ENCODE measurements around the gene VAV2. TPM values are rescaled to one million over a fixed set of nuclear protein-coding genes. Genes with fewer than 3 reads are reported as not detected.

Gene VAV2
- total RNA-seq, 2 donors from 2014 or later: 3.5 to 5.5 TPM

DNA sequence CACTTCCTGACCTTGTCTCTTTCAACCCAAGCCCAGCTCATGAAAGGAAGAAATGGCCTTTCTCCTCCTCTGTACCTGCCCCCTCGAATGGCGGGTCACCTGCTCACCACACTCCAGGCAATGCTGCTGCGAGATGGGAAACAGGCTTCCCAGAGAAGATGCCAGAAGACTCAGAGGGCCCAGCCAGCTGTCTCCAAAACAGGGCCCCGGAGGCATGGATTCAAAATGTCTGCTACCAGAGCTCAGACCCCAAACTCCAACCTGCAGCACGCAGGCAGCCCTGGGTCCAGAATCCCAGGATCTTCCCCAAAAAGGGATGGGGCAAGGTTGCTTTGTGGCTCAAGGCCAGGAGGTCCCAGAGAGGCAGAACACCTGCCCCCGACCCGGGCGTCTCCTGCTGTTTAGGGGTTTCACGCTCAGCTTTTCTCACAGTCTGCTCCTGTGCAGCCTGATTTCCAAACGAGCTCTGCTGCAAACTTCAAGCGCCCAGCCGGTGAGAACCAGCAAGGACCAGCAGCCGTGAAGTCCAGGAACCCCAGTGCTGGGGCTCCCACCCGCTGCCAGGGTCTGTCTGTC is 42.5 kb downstream of the VAV2 start:
- DNase-seq: no peak
- ATAC-seq: no peak
- no peaks in the 10 kb centered on the region for H3K9me3 ChIP-seq (ENCODE audit: control insufficient read depth, low read length, poor library complexity, severe bottlenecking)
- peaks cover 8% of the 10 kb centered on the region for H3K4me1 Mint-ChIP-seq
- no peak overlapping the region for H3K27ac Mint-ChIP-seq
- H3K27me3 Mint-ChIP-seq: no peaks in the 10 kb centered on the region
- no peak overlapping the region for H3K4me3 Mint-ChIP-seq
- H3K36me3 Mint-ChIP-seq (ENCODE audit: low read depth): no peaks in the 10 kb centered on the region

GRCh38 chr9:133948561-133949485 is 43.3 kb downstream of the VAV2 start:
- Mint-ChIP-seq H3K4me3 (no peak overlapping the region), H3K27ac (no peak overlapping the region), H3K27me3 (no peaks in the 10 kb centered on the region), H3K36me3 (ENCODE audit: low read depth) (no peaks in the 10 kb centered on the region), H3K4me1 (peaks cover under 1% of the 10 kb centered on the region)
- ATAC-seq: no peak
- DNase-seq: no peak
- H3K9me3 ChIP-seq (ENCODE audit: control insufficient read depth, low read length, poor library complexity, severe bottlenecking): no peaks in the 10 kb centered on the region

DNA sequence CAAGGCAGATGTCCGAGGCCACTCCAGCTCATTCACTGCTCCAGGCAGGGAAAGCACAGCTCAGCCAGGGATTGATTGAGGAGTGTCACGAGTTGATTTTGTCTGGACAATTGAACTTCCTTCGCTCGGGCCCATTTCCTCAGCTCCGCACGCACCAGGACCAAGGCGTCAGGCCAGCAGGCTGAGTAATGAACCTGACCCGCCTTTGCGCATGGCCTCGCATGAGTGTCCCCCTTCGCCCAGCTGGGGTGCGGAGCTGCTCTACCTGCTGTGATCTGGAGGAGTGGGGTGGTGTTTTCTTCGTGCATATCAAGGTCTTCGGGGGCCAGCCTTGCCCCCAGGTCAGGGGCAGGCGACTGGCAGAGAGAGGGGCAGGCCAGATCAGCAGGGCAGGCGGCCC is 44.0 kb downstream of the VAV2 start:
- no peak overlapping the region for H3K27ac Mint-ChIP-seq
- H3K4me1 Mint-ChIP-seq: no peaks in the 10 kb centered on the region
- ATAC-seq (no peak), DNase-seq (no peak)
- H3K9me3 ChIP-seq (ENCODE audit: control insufficient read depth, low read length, poor library complexity, severe bottlenecking): no peaks in the 10 kb centered on the region
- H3K27me3 Mint-ChIP-seq: no peaks in the 10 kb centered on the region
- H3K4me3 Mint-ChIP-seq: no peak overlapping the region
- no peaks in the 10 kb centered on the region for H3K36me3 Mint-ChIP-seq (ENCODE audit: low read depth)

- Mint-ChIP-seq H3K4me1 (no peaks in the 10 kb centered on the region), H3K4me3 (no peak overlapping the region), H3K27me3 (no peaks in the 10 kb centered on the region), H3K36me3 (ENCODE audit: low read depth) (no peaks in the 10 kb centered on the region), H3K27ac (no peak overlapping the region)
- DNase-seq (no peak), ATAC-seq (no peak)
- no peaks in the 10 kb centered on the region for H3K9me3 ChIP-seq (ENCODE audit: control insufficient read depth, low read length, poor library complexity, severe bottlenecking)
Observed at GRCh38 chr9:133946840-133947486, 45.2 kb downstream of the VAV2 start.

DNA sequence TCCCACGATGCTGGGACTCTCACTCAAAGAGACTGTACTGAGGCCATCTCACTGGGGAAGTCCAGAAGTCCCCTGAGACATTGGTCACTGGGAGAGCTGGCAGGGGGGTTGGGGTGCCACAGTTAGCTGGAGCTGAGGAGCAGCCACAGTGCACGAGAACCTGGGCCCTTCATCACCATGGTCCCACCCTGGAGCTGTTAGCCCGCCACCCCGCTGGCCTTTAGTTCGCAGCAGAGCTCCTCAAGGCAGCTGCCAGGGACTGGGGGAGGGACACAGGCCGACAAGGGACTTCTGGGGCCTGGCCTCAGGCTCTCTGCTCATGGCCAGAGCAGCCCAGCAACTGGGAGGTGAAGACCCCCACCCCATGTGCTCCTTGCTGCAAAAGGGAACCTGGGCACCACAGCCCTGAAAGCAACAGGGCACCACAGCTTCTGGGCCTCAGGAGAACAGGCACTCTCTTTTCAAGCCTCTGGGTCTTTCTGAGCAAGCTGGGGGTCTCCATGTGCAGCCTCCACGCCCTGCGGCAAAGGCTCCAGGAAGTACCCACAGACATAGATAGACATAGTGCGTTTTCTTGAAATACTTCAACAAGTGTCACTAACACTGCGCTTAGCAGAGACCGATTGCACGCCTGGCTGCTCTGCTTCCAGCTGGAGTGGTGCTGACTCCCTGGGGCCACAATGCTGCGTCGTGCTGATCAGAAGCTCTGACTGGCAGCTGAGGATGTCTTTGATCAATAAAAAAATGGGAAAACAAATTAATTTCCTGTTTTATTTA is 46.0 kb downstream of the VAV2 start:
- ATAC-seq: peak; percentile 39
- no peaks in the 10 kb centered on the region for H3K36me3 Mint-ChIP-seq (ENCODE audit: low read depth)
- DNase-seq: no peak
- no peaks in the 10 kb centered on the region for H3K27me3 Mint-ChIP-seq
- H3K27ac Mint-ChIP-seq: no peak overlapping the region
- no peak overlapping the region for H3K4me3 Mint-ChIP-seq
- H3K9me3 ChIP-seq (ENCODE audit: control insufficient read depth, low read length, poor library complexity, severe bottlenecking): no peaks in the 10 kb centered on the region
- H3K4me1 Mint-ChIP-seq: no peaks in the 10 kb centered on the region

DNA sequence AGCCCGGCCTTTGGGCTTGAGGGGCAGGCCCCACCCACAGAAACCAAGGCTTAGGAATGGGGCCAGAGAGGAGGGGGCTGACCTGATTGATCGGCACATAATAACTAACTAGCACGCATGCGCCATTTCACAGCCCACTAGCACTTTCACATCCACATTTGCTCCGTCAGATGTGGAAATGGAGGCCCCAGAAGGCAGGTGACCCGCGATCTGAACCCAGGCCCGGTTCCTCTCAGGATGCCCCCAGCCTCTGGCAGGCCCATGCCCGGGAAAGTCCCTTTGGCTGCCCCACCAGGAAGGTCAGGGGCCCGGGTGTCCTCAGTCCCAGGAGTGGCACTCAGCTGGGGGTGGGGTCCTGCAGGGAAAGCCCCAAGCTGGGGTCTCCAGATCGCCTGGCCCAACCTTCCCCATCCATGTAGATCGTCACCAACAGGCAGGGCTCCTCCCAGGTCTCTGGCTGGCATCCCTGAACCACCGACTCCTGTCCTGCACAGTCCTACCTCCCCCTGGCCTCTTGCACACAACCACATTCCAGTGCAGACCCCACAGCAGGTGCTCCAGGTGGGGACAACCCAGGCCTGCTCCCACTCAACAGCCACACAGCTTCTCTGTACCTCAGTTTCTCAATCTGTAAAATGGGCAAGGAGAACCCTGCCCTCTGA is 46.7 kb downstream of the VAV2 start:
- Mint-ChIP-seq H3K4me1 (no peaks in the 10 kb centered on the region), H3K36me3 (ENCODE audit: low read depth) (no peaks in the 10 kb centered on the region), H3K27me3 (no peaks in the 10 kb centered on the region), H3K27ac (no peak overlapping the region), H3K4me3 (no peak overlapping the region)
- ATAC-seq (peak; percentile 33), DNase-seq (no peak)
- H3K9me3 ChIP-seq (ENCODE audit: control insufficient read depth, low read length, poor library complexity, severe bottlenecking): no peaks in the 10 kb centered on the region

DNA sequence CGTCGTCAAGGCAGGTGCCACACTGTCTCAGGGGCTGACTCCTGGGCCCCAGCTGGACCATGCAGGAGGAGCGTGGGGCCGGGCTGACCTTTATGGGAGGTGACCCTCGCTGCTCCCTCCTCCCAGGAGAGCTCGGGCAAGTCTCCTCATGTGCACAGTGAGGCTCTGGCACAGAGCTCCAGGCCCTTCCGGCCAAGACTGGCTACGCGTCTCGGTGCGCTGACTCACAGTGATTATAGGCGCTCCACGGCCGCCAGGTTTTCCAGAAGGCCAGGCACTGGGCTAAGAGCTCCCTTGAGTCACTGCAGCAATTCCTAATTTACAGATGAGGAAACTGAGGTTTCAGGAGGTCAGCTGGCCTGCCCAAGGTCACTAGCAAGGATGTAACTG is 47.4 kb downstream of the VAV2 start:
- Mint-ChIP-seq H3K36me3 (ENCODE audit: low read depth) (no peaks in the 10 kb centered on the region), H3K27me3 (no peaks in the 10 kb centered on the region), H3K27ac (no peak overlapping the region), H3K4me3 (no peak overlapping the region), H3K4me1 (no peaks in the 10 kb centered on the region)
- H3K9me3 ChIP-seq (ENCODE audit: control insufficient read depth, low read length, poor library complexity, severe bottlenecking): no peaks in the 10 kb centered on the region
- ATAC-seq (no peak), DNase-seq (peak in 1 of 3 donors; percentile 5)

DNA sequence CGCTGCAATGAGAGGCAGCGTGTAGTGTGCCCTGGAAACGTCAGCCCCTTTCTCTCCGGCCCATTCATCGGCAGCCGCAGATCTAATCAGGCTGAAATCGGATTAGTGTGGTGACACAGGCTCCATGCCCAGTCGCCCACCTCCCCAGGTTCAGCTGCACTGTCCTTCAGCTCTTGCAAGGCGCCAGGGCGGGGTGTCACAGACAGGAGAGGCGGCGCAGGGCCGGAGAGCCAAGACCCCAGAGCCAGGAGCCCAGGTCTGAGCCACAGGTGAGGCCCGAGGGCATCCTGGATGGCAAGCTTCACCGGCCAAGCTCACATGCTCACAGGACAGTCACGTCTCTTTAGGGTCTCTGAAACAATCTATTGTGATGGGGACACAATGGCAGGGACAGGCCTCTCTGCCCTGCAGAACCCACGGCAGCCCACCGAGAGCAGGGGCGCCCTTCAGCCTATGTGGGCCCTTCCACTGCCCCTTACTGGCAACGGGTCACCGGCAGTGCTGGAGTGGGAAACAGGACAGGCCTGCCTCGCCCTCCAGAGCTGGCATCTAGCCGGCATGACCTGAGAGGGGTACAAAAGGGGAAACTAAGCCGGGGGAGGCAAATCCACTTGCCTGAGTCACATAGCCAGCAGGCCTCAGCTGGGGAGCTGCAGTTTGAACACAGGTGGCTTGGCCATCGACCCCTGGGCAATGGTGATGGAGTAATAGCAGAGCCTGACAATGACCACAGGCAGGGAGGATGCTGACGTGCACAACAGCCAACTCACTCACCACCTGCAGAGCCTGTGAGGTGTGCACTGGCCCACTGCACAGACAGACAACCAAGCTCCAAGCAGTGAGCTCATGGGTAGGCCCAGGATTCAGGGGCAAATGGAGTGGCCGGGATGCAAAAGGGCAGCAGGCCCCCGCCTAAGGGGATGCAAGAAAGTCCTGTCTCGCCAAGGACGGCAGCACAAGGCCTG is 48.1 kb downstream of the VAV2 start:
- Mint-ChIP-seq H3K27me3 (no peaks in the 10 kb centered on the region), H3K27ac (no peak overlapping the region), H3K36me3 (ENCODE audit: low read depth) (no peaks in the 10 kb centered on the region), H3K4me3 (no peak overlapping the region), H3K4me1 (no peaks in the 10 kb centered on the region)
- ATAC-seq (no peak), DNase-seq (peak in 1 of 3 donors; percentile 1)
- H3K9me3 ChIP-seq (ENCODE audit: control insufficient read depth, low read length, poor library complexity, severe bottlenecking): no peaks in the 10 kb centered on the region

GRCh38 chr9:133943036-133943780 is 48.9 kb downstream of the VAV2 start:
- no peaks in the 10 kb centered on the region for H3K9me3 ChIP-seq (ENCODE audit: control insufficient read depth, low read length, poor library complexity, severe bottlenecking)
- ATAC-seq (no peak), DNase-seq (no peak)
- Mint-ChIP-seq H3K4me3 (no peak overlapping the region), H3K4me1 (no peaks in the 10 kb centered on the region), H3K27ac (no peak overlapping the region), H3K27me3 (no peaks in the 10 kb centered on the region), H3K36me3 (ENCODE audit: low read depth) (no peaks in the 10 kb centered on the region)

DNA sequence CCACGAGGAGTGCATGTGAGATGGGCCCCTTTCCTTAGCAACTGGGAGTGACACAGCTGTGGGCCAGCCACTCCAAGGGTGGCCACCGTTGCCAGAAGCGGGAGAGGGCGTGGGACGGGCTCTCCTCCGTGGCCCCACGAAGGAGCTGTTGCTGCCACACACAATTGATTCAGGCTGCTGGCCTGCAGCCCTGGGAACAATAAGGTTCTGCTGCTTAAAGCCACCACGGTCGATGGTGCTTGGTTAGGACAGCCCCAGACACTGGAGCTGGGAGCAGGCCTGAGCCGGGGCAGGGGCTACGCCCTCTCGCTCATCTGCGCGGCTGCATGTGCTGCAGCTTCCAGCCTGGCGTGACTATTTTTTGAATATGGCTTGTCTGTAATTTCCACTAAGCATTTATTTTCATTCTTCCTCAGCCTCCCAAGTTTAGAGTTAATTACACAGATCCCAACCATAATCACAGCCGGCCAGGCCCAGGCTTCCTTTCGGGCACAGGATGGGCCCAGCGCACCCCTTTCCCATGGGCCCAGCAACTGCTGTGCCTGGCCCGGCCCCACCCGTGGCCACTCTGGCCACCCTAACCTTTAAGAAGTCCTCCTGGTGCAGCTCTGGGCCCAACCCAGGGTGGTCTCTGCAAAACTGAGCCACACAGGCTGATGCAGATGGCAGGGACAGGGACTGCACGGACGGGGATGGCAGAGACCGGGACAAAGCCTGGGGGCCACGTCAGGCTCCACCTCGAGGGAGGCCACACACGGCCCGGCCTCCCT is 49.7 kb downstream of the VAV2 start:
- Mint-ChIP-seq H3K36me3 (ENCODE audit: low read depth) (no peaks in the 10 kb centered on the region), H3K27ac (no peak overlapping the region), H3K27me3 (no peaks in the 10 kb centered on the region), H3K4me3 (no peak overlapping the region), H3K4me1 (no peaks in the 10 kb centered on the region)
- no peaks in the 10 kb centered on the region for H3K9me3 ChIP-seq (ENCODE audit: control insufficient read depth, low read length, poor library complexity, severe bottlenecking)
- ATAC-seq (no peak), DNase-seq (no peak)

- Mint-ChIP-seq H3K4me3 (no peak overlapping the region), H3K27ac (no peak overlapping the region), H3K36me3 (ENCODE audit: low read depth) (no peaks in the 10 kb centered on the region), H3K27me3 (no peaks in the 10 kb centered on the region), H3K4me1 (peaks cover 2% of the 10 kb centered on the region)
- DNase-seq: no peak
- H3K9me3 ChIP-seq (ENCODE audit: control insufficient read depth, low read length, poor library complexity, severe bottlenecking): no peaks in the 10 kb centered on the region
- no peak for ATAC-seq
Observed at GRCh38 chr9:133939845-133940244, 52.3 kb downstream of the VAV2 start.
